GM23248 (cell line): ENCODE measurements around the gene SMIM3. TPM values are rescaled to one million over a fixed set of nuclear protein-coding genes. Genes with fewer than 3 reads are reported as not detected.
A peak's percentile ranks its signal among the peaks of the same experiment; 100 is the strongest.

Experiments
- DNase-seq: peaks from one replicate; pipeline ENCODE4 v3.0.0-alpha.2; 2015
- H2AFZ ChIP-seq: fragments of 200-600 bp; sonication (generic); 2 replicates; pipeline ENCODE4 v1.6.1; 2016; ENCODE audit warnings: antibody characterized with exemption
- H3F3A ChIP-seq: fragments of 200-600 bp; sonication (generic); 2 replicates; pipeline ENCODE4 v1.6.1; 2016; ENCODE audit warnings: mild to moderate bottlenecking, antibody characterized with exemption, mixed run types; ENCODE audit not compliant: insufficient read depth
- H3K27ac ChIP-seq: fragments of 200-600 bp; sonication (generic); 2 replicates; pipeline ENCODE4 v1.5.1; 2016; ENCODE audit warnings: mild to moderate bottlenecking
- H3K27me3 ChIP-seq: fragments of 200-600 bp; sonication (generic); replicated peaks from 2 replicates; pipeline ENCODE4 v1.6.1; 2016; ENCODE audit warnings: mild to moderate bottlenecking; ENCODE audit not compliant: insufficient read depth
- H3K36me3 ChIP-seq: fragments of 200-600 bp; sonication (generic); 2 replicates; pipeline ENCODE4 v1.6.1; 2016; ENCODE audit warnings: low read depth, mild to moderate bottlenecking
- H3K4me1 ChIP-seq: fragments of 200-600 bp; sonication (generic); 2 replicates; pipeline ENCODE4 v1.6.1; 2016; ENCODE audit warnings: mild to moderate bottlenecking; ENCODE audit not compliant: insufficient read depth
- H3K4me2 ChIP-seq: fragments of 200-600 bp; sonication (generic); one replicate; pipeline ENCODE4 v1.6.1; 2016; ENCODE audit warnings: mild to moderate bottlenecking; ENCODE audit not compliant: unreplicated experiment
- H3K4me3 ChIP-seq: fragments of 200-600 bp; sonication (generic); 2 replicates; pipeline ENCODE4 v1.5.1; 2016; ENCODE audit warnings: mild to moderate bottlenecking
- H3K79me2 ChIP-seq: fragments of 200-600 bp; sonication (generic); 2 replicates; pipeline ENCODE4 v1.6.1; 2016; ENCODE audit warnings: mild to moderate bottlenecking; ENCODE audit not compliant: insufficient read depth
- H3K9ac ChIP-seq: fragments of 200-600 bp; sonication (generic); 2 replicates; pipeline ENCODE4 v1.6.1; 2016; ENCODE audit warnings: mild to moderate bottlenecking
- H3K9me2 ChIP-seq: fragments of 200-600 bp; sonication (generic); 2 replicates; pipeline ENCODE4 v1.6.1; 2016; ENCODE audit warnings: mixed run types, mild to moderate bottlenecking, moderate library complexity; ENCODE audit not compliant: insufficient read depth
- H3K9me3 ChIP-seq: fragments of 200-600 bp; sonication (generic); one replicate; pipeline ENCODE4 v1.6.1; 2017; ENCODE audit warnings: low read depth
- H4K20me1 ChIP-seq: fragments of 200-600 bp; sonication (generic); 2 replicates; pipeline ENCODE4 v1.6.0; 2016; ENCODE audit not compliant: insufficient read depth
- EZH2 ChIP-seq: fragments of 200-600 bp; sonication (generic); IDR thresholded peaks from 2 replicates; pipeline ENCODE4 v1.6.1; 2018; ENCODE audit warnings: antibody characterized with exemption, mild to moderate bottlenecking; ENCODE audit not compliant: insufficient read depth, poor library complexity, severe bottlenecking
- EZH2phosphoT487 ChIP-seq: fragments of 200-600 bp; sonication (generic); IDR thresholded peaks from 2 replicates; pipeline ENCODE4 v1.6.1; 2018; ENCODE audit warnings: antibody characterized with exemption, moderate library complexity, mild to moderate bottlenecking, low read depth; ENCODE audit not compliant: insufficient read depth
- WGBS, 2 experiments: methylation state at CpG; one replicate each; pipeline ENCODE4 v1.1.6; 2015 to 2017; ENCODE audit warnings: low lambda C conversion rate in 2 of 2, low coverage in 1 of 2; ENCODE audit errors: missing lambda C conversion rate in 2 of 2; 5-methylcytosine and 5-hydroxymethylcytosine counted together
- in situ Hi-C: fragments of 300-500 bp; cut with MboI; formaldehyde crosslinking; loops from 2 replicates; pipeline ENCODE4 v1.15.0; 2020
- polyA plus RNA-seq: library from polyadenylated mRNA; unstranded; fragments of >200 nt; fragmentation: Nextera tagmentation; extraction: Ambion mirVana; gene quantifications from 2 replicates; pipeline ENCODE4 v1.2.1, GENCODE V29; 2016
- total RNA-seq: library from RNA; depleted of rRNA; stranded (reverse); fragments of >200 nt; shearing (Covaris generic); gene quantifications from 2 replicates; pipeline ENCODE4 v1.2.3, GENCODE V29; 2014

SMIM3 gene
- total and polyA plus RNA-seq, 2 experiments from 2014 or later: 73.8 to 88.3 TPM

GRCh38 chr5:150758203-150758530, 20.4 kb upstream of the SMIM3 start:
- peak overlapping the region; percentile 98 for H3K27ac ChIP-seq
- peak overlapping the region; percentile 86 for H3K9ac ChIP-seq
- H3F3A ChIP-seq: peaks cover 30% of the 10 kb centered on the region
- in situ Hi-C loops: no loop called here
- peak overlapping the region; percentile 98 for H3K4me2 ChIP-seq
- H4K20me1 ChIP-seq: no peaks in the 10 kb centered on the region
- peak overlapping the region; percentile 100 for H2AFZ ChIP-seq
- peak; percentile 84 for DNase-seq
- peaks cover 32% of the 10 kb centered on the region for H3K36me3 ChIP-seq
- H3K79me2 ChIP-seq: peaks cover 49% of the 10 kb centered on the region
- TF ChIP-seq EZH2 (no peak), EZH2phosphoT487 (no peak)
- 4 to 5% methylated on average over 12 of the region's 12 CpGs for WGBS, 2 experiments
- H3K27me3 ChIP-seq: no peaks in the 10 kb centered on the region
- H3K4me3 ChIP-seq: peak overlapping the region; percentile 97
- H3K9me2 ChIP-seq: no peaks in the 10 kb centered on the region
- H3K9me3 ChIP-seq: no peaks in the 10 kb centered on the region
- peaks cover 29% of the 10 kb centered on the region for H3K4me1 ChIP-seq

- WGBS, 2 experiments: 1% methylated on average over 49 to 50 of the region's 51 CpGs
- peak; percentile 99 for DNase-seq
- Histone ChIP-seq H3K79me2 (peaks cover 43% of the 10 kb centered on the region), H3K4me3 (peak within 1 kb of the TSS; percentile 97), H3K27ac (peak within 1 kb of the TSS; percentile 98), H3K4me2 (peak within 1 kb of the TSS; percentile 98), H3K9me3 (no peaks in the 10 kb centered on the region), H3K9me2 (no peaks in the 10 kb centered on the region), H2AFZ (peak within 1 kb of the TSS; percentile 100), H3K4me1 (peaks cover 35% of the 10 kb centered on the region), H3F3A (peaks cover 32% of the 10 kb centered on the region), H3K27me3 (no peaks in the 10 kb centered on the region), H3K36me3 (peaks cover 26% of the 10 kb centered on the region), H3K9ac (peak within 1 kb of the TSS; percentile 86), H4K20me1 (no peaks in the 10 kb centered on the region)
- in situ Hi-C loops: no loop called here
- TF ChIP-seq EZH2 (no peak), EZH2phosphoT487 (no peak)
Measured at GRCh38 chr5:150758531-150759333, 19.8 kb upstream of the SMIM3 start, which contains the start of gene DCTN4. Gene DCTN4 (minus strand): TSS chr5:150759017. CDS start chr5:150758993, 24 bp downstream.

- TF ChIP-seq EZH2phosphoT487: no peak
- no peak for TF ChIP-seq EZH2
- no peak for DNase-seq
- 52 to 57% methylated on average over 4 of the region's 4 CpGs for WGBS, 2 experiments
Measured at GRCh38 chr5:150759334-150759583, 19.3 kb upstream of the SMIM3 start.

GRCh38 chr5:150762211-150762610, 16.3 kb upstream of the SMIM3 start:
- Histone ChIP-seq H3K4me3 (no peak overlapping the region), H2AFZ (no peak overlapping the region), H3K9me2 (no peaks in the 10 kb centered on the region), H3K79me2 (peaks cover 9% of the 10 kb centered on the region), H3F3A (peaks cover 31% of the 10 kb centered on the region), H3K27ac (peak overlapping the region; percentile 65), H3K27me3 (no peaks in the 10 kb centered on the region), H3K9me3 (no peaks in the 10 kb centered on the region), H3K9ac (no peak overlapping the region), H4K20me1 (no peaks in the 10 kb centered on the region), H3K4me2 (no peak overlapping the region), H3K4me1 (peaks cover 26% of the 10 kb centered on the region), H3K36me3 (no peaks in the 10 kb centered on the region)
- in situ Hi-C loops: no loop called here
- no peak for TF ChIP-seq EZH2
- 76 to 77% methylated on average over 5 of the region's 5 CpGs for WGBS, 2 experiments
- DNase-seq: peak; percentile 70

More at GRCh38 chr5:150759334-150759583, 19.3 kb upstream of the SMIM3 start:
- Histone ChIP-seq H3F3A (peaks cover 32% of the 10 kb centered on the region), H3K4me3 (peak overlapping the region; percentile 97), H3K9me3 (no peaks in the 10 kb centered on the region), H4K20me1 (no peaks in the 10 kb centered on the region), H3K4me1 (peaks cover 36% of the 10 kb centered on the region), H3K4me2 (peak overlapping the region; percentile 71), H3K9me2 (no peaks in the 10 kb centered on the region), H3K27me3 (no peaks in the 10 kb centered on the region), H3K27ac (peak overlapping the region; percentile 98), H3K79me2 (peaks cover 38% of the 10 kb centered on the region), H3K9ac (peak overlapping the region; percentile 86), H3K36me3 (peaks cover 21% of the 10 kb centered on the region), H2AFZ (peak overlapping the region; percentile 100)
- in situ Hi-C loops: no loop called here
